ENCODE data around the gene C11orf58.

The C11orf58 gene

DNA sequence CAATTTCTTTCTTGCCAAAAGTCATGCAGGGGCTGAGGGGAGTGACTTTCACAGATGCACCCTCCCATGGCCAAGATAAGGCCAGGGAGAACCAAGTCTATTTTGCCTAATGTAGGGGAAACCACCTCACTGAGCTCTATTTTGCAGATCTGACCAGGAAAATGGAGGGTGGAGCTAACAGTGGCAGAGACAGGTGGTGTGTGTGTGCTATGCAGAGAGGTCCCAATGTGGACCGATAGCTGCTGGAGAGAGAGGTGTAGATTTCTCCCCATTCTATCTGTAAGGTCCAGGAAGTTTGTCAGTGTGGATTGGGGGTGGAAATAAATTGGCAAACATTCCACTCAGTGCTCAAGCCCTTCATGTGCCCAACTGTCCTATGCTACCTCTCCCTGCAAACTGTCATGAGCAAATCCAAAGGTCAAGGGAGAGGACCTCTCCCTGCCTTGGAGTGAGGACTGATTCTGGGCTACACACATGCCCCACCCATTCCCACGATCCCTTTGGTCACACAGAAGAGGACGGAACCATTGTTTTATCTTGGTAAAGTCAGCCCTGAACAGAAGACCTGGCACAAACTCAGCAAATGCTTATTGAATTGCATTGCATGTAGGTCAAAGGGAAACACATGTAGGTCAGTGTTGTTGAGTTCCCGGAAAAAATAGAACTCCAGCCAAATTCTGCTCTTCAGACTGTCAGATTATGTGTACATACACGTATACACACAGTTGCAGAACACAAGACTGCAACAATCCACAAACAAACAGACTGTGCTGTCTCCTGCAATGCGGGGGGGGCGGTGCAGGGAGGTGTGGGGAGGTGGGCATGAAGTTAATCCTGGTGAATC is 65.9 kb downstream of the C11orf58 start:
- DNase-seq (ENCODE audit: low read depth in 2 of 2), result no peak

DNA sequence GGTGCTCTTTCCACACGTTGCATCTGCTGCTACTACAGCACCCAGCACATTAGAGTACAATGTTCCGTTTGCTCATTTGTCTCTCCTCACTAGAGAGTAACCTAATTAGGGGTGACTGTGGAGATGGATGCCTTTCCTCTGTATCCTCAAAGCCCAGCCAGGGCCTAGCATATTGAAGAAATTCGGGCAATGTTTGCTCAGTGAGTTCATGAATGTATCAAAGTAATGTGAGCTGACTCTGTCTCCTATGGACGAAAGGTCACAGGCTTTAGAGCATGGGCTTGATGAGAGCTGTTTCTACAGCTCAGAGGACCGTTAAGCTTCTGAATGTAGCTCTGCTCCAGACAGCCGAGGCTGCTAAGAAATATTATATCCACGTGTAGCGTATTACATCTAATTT is 67.5 kb downstream of the C11orf58 start:
- no peak for DNase-seq (ENCODE audit: low read depth in 2 of 2)

DNA sequence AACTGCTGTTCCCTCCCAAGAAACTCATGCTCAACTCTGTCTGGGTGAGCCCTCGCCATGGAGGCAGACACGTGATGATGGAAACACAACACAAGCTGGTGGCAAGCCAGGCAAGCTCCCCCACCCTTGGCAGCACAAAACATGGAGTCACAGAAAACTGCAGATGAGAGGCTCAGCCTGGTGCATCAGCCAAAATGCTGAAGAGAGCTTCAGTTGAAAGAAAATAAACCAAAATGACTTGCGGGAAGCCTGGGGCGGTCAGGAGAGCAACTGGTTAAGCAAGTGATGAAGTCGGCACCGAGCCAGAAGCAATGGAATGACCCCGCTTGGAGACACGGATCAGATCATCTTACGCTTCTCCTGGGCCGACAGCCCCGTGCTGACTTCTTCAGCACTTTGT is 68.3 kb downstream of the C11orf58 start:
- no peak for DNase-seq (ENCODE audit: low read depth in 2 of 2)

DNA sequence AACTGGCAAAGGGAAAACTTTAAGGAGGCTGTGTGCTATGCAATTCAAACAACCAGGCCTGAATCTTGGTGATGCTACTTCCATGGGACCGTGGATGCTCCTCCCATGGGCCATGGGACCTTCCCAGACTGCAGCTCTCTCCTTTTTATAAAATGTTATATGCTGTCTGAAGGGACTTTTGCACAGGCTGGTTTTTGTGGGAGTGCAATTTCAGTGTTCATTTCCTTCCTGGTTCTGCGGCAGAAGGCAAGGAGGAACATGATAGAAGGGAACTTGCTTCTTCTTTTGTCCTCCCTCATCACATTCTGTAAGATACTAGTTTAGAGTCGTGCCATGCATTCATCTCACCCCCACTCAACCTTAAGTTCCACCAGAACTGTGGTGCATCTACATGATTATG is 68.9 kb downstream of the C11orf58 start:
- no peak for DNase-seq (ENCODE audit: low read depth in 2 of 2)

Measured in activated CD4-positive, alpha-beta T cell treated with anti-CD3 and anti-CD28 coated beads for 24 hours (primary cell).